ENCODE measurements around the gene C1orf52.

The C1orf52 gene

GRCh38 chr1:85230305-85230977 lies 29.0 kb downstream of the C1orf52 start:
- no peak overlapping the region for H3K4me3 ChIP-seq (ENCODE audit: low read length)
- no peak for TF ChIP-seq ZNF274 (IDR thresholded peaks at IDR 0.05; ENCODE audit: low read depth, low read length)

- TF ChIP-seq ZNF274 (IDR thresholded peaks at IDR 0.05; ENCODE audit: low read depth, low read length), result no peak
- no peak overlapping the region for H3K4me3 ChIP-seq (ENCODE audit: low read length)
Observed at GRCh38 chr1:85229574-85230097, 29.8 kb downstream of the C1orf52 start.

GRCh38 chr1:85228972-85229371 lies 30.5 kb downstream of the C1orf52 start:
- H3K4me3 ChIP-seq (ENCODE audit: low read length), result no peak overlapping the region

GRCh38 chr1:85225624-85226380 lies 33.7 kb downstream of the C1orf52 start:
- no peak for TF ChIP-seq ZNF274 (IDR thresholded peaks at IDR 0.05; ENCODE audit: low read depth, low read length)

More at GRCh38 chr1:85228972-85229371, 30.5 kb downstream of the C1orf52 start:
- TF ChIP-seq ZNF274 (IDR thresholded peaks at IDR 0.05; ENCODE audit: low read depth, low read length), result no peak

GRCh38 chr1:85224734-85225623 lies 34.5 kb downstream of the C1orf52 start:
- H3K4me3 ChIP-seq (ENCODE audit: low read length), result no peak overlapping the region
- no peak for TF ChIP-seq ZNF274 (IDR thresholded peaks at IDR 0.05; ENCODE audit: low read depth, low read length)

More at GRCh38 chr1:85225624-85226380, 33.7 kb downstream of the C1orf52 start:
- H3K4me3 ChIP-seq (ENCODE audit: low read length), result no peak overlapping the region

- H3K4me3 ChIP-seq (ENCODE audit: low read length), result no peak overlapping the region
- TF ChIP-seq ZNF274 (IDR thresholded peaks at IDR 0.05; ENCODE audit: low read depth, low read length), result no peak
Observed at GRCh38 chr1:85224295-85224694, 35.2 kb downstream of the C1orf52 start.

- no peak overlapping the region for H3K4me3 ChIP-seq (ENCODE audit: low read length)
- TF ChIP-seq ZNF274 (IDR thresholded peaks at IDR 0.05; ENCODE audit: low read depth, low read length), result no peak
Observed at GRCh38 chr1:85223334-85223733, 36.1 kb downstream of the C1orf52 start.

GRCh38 chr1:85220756-85221201 lies 38.7 kb downstream of the C1orf52 start:
- TF ChIP-seq ZNF274 (IDR thresholded peaks at IDR 0.05; ENCODE audit: low read depth, low read length), result no peak
- no peak overlapping the region for H3K4me3 ChIP-seq (ENCODE audit: low read length)

GRCh38 chr1:85219853-85220610 lies 39.4 kb downstream of the C1orf52 start:
- no peak for TF ChIP-seq ZNF274 (IDR thresholded peaks at IDR 0.05; ENCODE audit: low read depth, low read length)
- no peak overlapping the region for H3K4me3 ChIP-seq (ENCODE audit: low read length)

GRCh38 chr1:85216697-85217096 lies 42.8 kb downstream of the C1orf52 start:
- TF ChIP-seq ZNF274 (IDR thresholded peaks at IDR 0.05; ENCODE audit: low read depth, low read length), result no peak
- H3K4me3 ChIP-seq (ENCODE audit: low read length), result no peak overlapping the region

GRCh38 chr1:85214654-85215053 lies 44.8 kb downstream of the C1orf52 start:
- H3K4me3 ChIP-seq (ENCODE audit: low read length), result no peak overlapping the region
- no peak for TF ChIP-seq ZNF274 (IDR thresholded peaks at IDR 0.05; ENCODE audit: low read depth, low read length)

- no peak for TF ChIP-seq ZNF274 (IDR thresholded peaks at IDR 0.05; ENCODE audit: low read depth, low read length)
- H3K4me3 ChIP-seq (ENCODE audit: low read length), result no peak overlapping the region
Observed at GRCh38 chr1:85208488-85208887, 51.0 kb downstream of the C1orf52 start.

GRCh38 chr1:85203573-85204171 lies 55.8 kb downstream of the C1orf52 start:
- H3K4me3 ChIP-seq (ENCODE audit: low read length), result no peak overlapping the region
- TF ChIP-seq ZNF274 (IDR thresholded peaks at IDR 0.05; ENCODE audit: low read depth, low read length), result no peak

Measured in GM08714 (cell line).